ENCODE data around the gene UNC13C. TPM values are rescaled to one million over a fixed set of nuclear protein-coding genes. Genes with fewer than 3 reads are reported as not detected.
"Not testable (repeated sequence)": the region's sequence is repeated elsewhere in the genome, so short reads cannot be mapped to it uniquely, and the experiment has no call there.

The UNC13C gene
- total and polyA plus RNA-seq, 2 of the 13 experiments (the other 11 are each of a cell fraction or from before 2014, with no cell fraction given): 0.04 TPM; not detected in 1

- H4K20me1 ChIP-seq (ENCODE audit: insufficient read depth, low read length); FAIRE-seq; CTCF ChIA-PET (ENCODE audit: low intra/inter-chr PET ratio, low total read pairs); H3K27ac ChIP-seq (ENCODE audit: extremely low read length, insufficient read depth, low read length); BruUV-seq (replicated peaks); H3K27me3 ChIP-seq (ENCODE audit: control insufficient read depth in 1 of 2, insufficient read depth in 2 of 2, low read length in 2 of 2); DNase-seq (ENCODE audit: low spot score); H3K9ac ChIP-seq (ENCODE audit: insufficient read depth, low read depth, low read length); H3K4me3 ChIP-seq (replicated peaks in 1 of 3; ENCODE audit: insufficient read depth in 1 of 3, low read depth in 2 of 3, low read length in 3 of 3); POLR2A ChIA-PET; intact Hi-C loops (cut with micrococcal nuclease; ENCODE audit: unreplicated experiment); H3K79me2 ChIP-seq (ENCODE audit: insufficient read depth, low read length); in situ Hi-C loops (cut with HindIII; ENCODE audit: extremely low pct_ligation_motif_present, low pct_unique_long_range_greater_than_20kb); H2AFZ ChIP-seq (ENCODE audit: low read length); H3K36me3 ChIP-seq (replicated peaks in 1 of 2; ENCODE audit: control insufficient read depth in 1 of 2, insufficient read depth in 2 of 2, low read length in 2 of 2); ATAC-seq; H3K4me2 ChIP-seq (ENCODE audit: low read depth, low read length): not testable (repeated sequence)
- 41% methylated on average over 2 of the region's 2 CpGs for WGBS (ENCODE audit: low lambda C conversion rate)
- peak; percentile 100; the same call in 1 of the 2 replicates for TF ChIP-seq ZNF337 (CRISPR knock-in tag; IDR thresholded peaks at IDR 0.05; ENCODE audit: borderline replicate concordance, low read depth)
- Histone ChIP-seq H3K4me1 (ENCODE audit: insufficient read depth, low read length) (peaks cover 12% of the 10 kb centered on the region), H3K9me3 (ENCODE audit: low read length) (peaks cover 37% of the 10 kb centered on the region)
Observed at GRCh38 chr15:53937632-53938031, 40.6 kb upstream of the UNC13C start.

- ChIA-PET CTCF (ENCODE audit: low intra/inter-chr PET ratio, low total read pairs) (no interaction called here), POLR2A (no interaction called here)
- no TSS peak for BruUV-seq (replicated peaks)
- Histone ChIP-seq H2AFZ (ENCODE audit: low read length) (no peak overlapping the region), H3K4me3 (replicated peaks in 1 of 3; ENCODE audit: insufficient read depth in 1 of 3, low read depth in 2 of 3, low read length in 3 of 3) (no peak overlapping the region), H3K27ac (ENCODE audit: extremely low read length, insufficient read depth, low read length) (no peak overlapping the region), H3K36me3 (replicated peaks in 1 of 2; ENCODE audit: control insufficient read depth in 1 of 2, insufficient read depth in 2 of 2, low read length in 2 of 2) (no peaks in the 10 kb centered on the region), H3K4me1 (ENCODE audit: insufficient read depth, low read length) (no peaks in the 10 kb centered on the region), H3K9ac (ENCODE audit: insufficient read depth, low read depth, low read length) (no peak overlapping the region), H3K9me3 (ENCODE audit: low read length) (peaks cover 13% of the 10 kb centered on the region; the same call in 1 of the 2 replicates), H3K4me2 (ENCODE audit: low read depth, low read length) (no peak overlapping the region), H3K79me2 (ENCODE audit: insufficient read depth, low read length) (no peaks in the 10 kb centered on the region), H3K27me3 (ENCODE audit: control insufficient read depth in 1 of 2, insufficient read depth in 2 of 2, low read length in 2 of 2) (no peaks in the 10 kb centered on the region), H4K20me1 (ENCODE audit: insufficient read depth, low read length) (no peaks in the 10 kb centered on the region)
- no peak for FAIRE-seq
- no peak for DNase-seq (ENCODE audit: low spot score)
- intact Hi-C loops (cut with micrococcal nuclease; ENCODE audit: unreplicated experiment) (no loop called here), in situ Hi-C loops (cut with HindIII; ENCODE audit: extremely low pct_ligation_motif_present, low pct_unique_long_range_greater_than_20kb) (no loop called here)
- 22% methylated on average over 3 of the region's 3 CpGs for WGBS (ENCODE audit: low lambda C conversion rate)
- ATAC-seq: no peak
- no peak for TF ChIP-seq TGIF2 (CRISPR knock-in tag; IDR thresholded peaks at IDR 0.05)
- no peak for TF ChIP-seq POLR2AphosphoS5 (IDR thresholded peaks at IDR 0.05; ENCODE audit: low read depth, low read length)
- no peak for TF ChIP-seq ETV5 (CRISPR knock-in tag; IDR thresholded peaks at IDR 0.05; ENCODE audit: borderline replicate concordance)
- TF ChIP-seq TAF1 (CRISPR knock-in tag; IDR thresholded peaks at IDR 0.05): no peak
- TF ChIP-seq NR2F1 (CRISPR knock-in tag; IDR thresholded peaks at IDR 0.05): no peak
- no peak for TF ChIP-seq KDM5B (CRISPR knock-in tag; IDR thresholded peaks at IDR 0.05; ENCODE audit: borderline replicate concordance)
- no peak for TF ChIP-seq ZSCAN22 (CRISPR knock-in tag; IDR thresholded peaks at IDR 0.05)
- TF ChIP-seq ZNF280D (CRISPR knock-in tag; IDR thresholded peaks at IDR 0.05): no peak
- TF ChIP-seq TAF15 (IDR thresholded peaks at IDR 0.05; ENCODE audit: low read depth, low read length, poor library complexity, severe bottlenecking): no peak
- TF ChIP-seq ZNF639 (CRISPR knock-in tag; conservative IDR thresholded peaks at IDR 0.05): no peak
- TF ChIP-seq ZNF292 (CRISPR knock-in tag; IDR thresholded peaks at IDR 0.05; ENCODE audit: borderline replicate concordance, low read depth): no peak
- no peak for TF ChIP-seq RBFOX2 (IDR thresholded peaks at IDR 0.05; ENCODE audit: low read depth, low read length)
- TF ChIP-seq NFYC (CRISPR knock-in tag; IDR thresholded peaks at IDR 0.05): no peak
- no peak for TF ChIP-seq ZNF256 (CRISPR knock-in tag; conservative IDR thresholded peaks at IDR 0.05)
- no peak for TF ChIP-seq ZNF781 (CRISPR knock-in tag; IDR thresholded peaks at IDR 0.05; ENCODE audit: borderline replicate concordance, not compliant biosample characterization)
Observed at GRCh38 chr15:53950572-53950971, 27.7 kb upstream of the UNC13C start.
